Fibroblast of skin of left biceps (primary cell): Measurements from ENCODE around the gene RBX1.
A peak's percentile ranks its signal among the peaks of the same experiment; 100 is the strongest.

ENCODE experiments used
- DNase-seq, 2 experiments: peaks; one replicate each; pipeline ENCODE4 v3.0.0-alpha.2; 2013; ENCODE audit warnings: low read depth in 2 of 2

The RBX1 gene

DNA sequence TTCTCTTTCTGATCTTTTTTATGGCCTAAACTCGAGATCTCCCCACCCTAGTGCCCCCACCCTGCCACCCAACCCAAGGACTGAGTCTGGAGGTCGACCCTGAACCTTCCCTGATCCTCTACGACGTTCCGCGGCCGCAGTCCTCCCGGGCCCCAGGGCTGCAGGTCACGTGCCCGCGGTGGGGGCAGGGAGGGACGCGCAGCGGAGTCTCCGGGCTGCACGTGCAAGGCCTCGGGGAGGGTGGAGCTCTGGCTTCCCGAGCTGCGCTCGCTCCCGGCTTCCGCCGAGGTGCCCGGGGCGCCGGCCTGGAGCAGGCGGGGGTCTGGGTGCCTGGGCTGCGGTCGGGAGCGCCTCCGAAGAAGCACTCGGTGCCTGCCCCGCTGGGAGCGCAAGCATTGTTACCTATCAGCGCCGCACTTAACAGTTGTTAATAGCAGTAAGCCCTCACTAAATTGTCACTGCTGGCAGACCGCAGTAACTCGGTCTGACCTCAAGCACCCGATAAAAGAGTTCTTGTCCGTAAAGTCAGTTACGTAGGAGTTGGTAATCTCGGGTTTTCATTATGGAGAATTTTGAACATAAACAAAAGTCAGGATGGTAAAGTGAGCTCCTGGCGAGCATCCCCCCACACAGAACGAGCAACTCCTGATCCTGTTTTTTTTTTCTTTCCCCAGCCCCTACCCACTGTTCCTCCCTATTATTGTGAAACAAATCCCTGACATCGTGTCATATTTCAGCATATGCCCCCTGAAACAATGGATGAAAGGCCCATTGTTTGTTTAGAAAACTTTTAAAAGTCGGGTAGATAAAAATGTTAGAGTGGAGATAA lies 71.5 kb downstream of the RBX1 start:
- peak; percentile 55 to 66 for DNase-seq
